GM21717 (cell line): ENCODE measurements around the gene PAX8.

ENCODE experiments used
- ATAC-seq: cut with Tn5 transposase; IDR thresholded peaks from one replicate; pipeline ENCODE4 v1.9.1; 2021; ENCODE audit warnings: mild to moderate bottlenecking, moderate library complexity; ENCODE audit not compliant: unreplicated experiment

The PAX8 gene

GRCh38 chr2:113173542-113174375, 105.0 kb downstream of the PAX8 start, which contains the start of gene PSD4:
Gene PSD4 (plus strand): TSS chr2:113173971. CDS start chr2:113182457, 8,486 bp downstream.
- ATAC-seq, result peak; percentile 85

DNA sequence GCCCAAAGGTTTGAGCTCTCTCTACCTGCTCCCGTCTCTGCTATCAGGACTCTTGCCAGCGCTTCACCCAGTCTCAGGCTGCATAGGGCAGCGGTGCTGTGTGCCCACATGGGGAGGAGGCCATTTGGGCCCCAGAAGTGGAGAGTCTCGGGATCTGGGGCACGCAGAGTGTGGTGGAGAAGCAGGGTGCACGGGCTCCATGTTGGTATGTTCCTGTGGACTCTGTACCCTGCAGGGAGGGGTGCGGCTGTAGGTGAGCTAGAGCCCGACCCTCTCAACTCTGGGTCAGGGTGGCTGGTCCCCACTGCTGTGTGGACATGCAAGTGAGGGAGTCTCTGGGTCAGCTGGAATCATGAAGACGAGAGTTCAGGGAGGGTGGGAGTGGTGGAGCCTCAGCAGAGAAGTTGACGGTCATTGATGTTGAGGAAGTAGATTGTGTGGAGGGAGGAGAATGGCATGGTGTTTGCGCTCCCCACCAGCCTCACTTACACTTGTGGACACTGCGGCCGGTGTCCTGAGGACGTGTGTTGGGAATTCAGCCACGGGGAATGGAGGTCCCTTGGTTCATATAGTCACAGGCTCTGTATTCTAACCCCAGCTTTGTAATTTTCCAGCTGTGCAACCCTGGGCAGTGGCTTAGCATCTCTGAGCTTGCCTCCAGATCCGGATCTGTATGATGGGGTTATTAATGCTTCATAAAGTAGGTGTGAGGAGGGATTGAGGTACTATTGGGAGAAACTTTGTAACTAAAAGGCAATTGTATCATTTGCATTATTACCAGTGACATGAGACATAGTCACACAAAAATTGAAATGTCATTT, 105.8 kb downstream of the PAX8 start:
- no peak for ATAC-seq

- no peak for ATAC-seq
Observed at GRCh38 chr2:113171334-113172075, 107.2 kb downstream of the PAX8 start.

- no peak for ATAC-seq
Observed at GRCh38 chr2:113169586-113169985, 109.1 kb downstream of the PAX8 start.

DNA sequence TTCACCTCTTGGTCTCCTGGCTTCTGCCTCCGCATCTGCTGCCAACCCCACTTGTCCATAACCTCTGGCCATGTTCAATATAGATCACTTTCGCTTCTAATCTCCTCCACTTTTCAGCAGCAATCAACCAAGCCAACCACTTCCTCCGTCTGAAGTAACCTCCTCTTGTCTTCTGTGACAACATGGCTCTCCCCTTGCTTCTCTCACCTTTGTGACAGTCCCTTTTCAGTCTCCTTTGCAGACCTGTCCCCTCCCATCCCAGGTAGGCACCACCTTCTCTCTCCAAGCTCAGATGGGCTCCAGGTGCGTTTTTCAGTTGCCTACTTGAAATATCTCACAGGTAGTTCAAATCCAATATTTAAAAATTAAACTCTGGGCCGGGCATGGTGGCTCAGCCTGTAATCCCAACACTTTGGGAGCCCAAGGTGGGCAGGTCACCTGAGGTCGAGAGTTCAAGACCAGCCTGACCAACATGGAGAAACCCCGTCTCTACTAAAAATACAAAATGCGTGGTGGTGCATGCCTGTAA, 109.7 kb downstream of the PAX8 start:
- no peak for ATAC-seq

GRCh38 chr2:113167962-113168340, 110.8 kb downstream of the PAX8 start:
- no peak for ATAC-seq

DNA sequence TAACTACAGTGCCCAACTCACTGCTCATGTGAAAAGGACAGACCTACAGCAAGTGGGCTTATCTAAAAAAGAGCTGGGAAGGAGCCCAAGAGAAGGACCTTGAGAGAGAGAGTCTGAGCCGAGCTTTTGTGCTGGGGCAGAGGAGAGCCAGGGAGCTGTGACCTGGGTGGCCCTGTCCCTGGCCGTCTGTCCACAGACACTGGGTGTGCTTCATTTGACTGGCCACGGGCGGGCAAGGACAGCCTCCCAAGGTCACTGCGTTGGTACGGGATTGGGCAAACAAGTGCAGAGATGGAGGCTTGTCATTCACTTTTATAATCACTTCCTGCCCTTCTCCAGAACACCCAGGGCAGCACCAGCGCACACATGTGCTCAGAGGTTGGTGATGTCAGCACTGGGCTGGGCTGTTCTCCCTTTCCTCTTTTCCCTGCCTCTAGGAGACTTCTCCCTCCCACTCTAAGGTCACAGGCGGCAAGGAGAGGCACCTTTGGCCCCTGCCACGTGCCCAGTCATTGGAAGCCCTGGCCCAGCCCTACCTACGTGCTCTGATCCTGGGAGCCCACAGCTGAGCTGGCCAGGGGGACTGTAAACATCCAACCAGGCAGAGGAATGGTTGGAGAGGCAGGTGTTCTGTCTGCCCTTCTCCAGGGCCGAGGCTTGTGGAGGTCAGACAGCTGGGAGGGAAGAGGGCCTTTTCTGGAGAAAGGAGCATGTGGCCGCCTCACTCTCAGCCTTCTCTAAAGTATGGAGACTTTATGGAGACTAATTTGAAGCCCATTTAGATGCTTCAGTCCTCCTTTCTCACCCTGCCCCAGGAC, 111.4 kb downstream of the PAX8 start:
- no peak for ATAC-seq

DNA sequence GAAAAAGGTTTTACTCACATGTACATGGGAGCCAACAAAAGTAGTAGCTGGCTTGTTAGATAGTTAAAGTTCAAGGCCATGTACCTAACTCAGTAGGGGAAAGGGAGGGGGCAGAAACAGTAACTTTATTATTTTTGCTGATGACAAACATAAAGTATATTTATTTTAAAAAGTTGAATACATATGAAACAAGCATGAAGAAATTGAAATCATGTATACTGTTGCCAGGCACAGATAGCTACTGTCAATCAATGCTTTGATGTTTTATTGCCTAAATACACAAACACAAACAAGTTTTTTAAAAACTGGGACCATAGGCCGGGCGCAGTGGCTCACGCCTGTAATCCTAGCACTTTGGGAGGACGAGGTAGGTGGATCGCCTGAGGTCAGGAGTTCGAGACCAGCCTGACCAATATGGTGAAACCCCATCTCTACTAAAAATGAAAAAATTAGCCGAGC, 112.5 kb downstream of the PAX8 start:
- no peak for ATAC-seq
